Activated T-helper 1 cell treated with anti-CD3 and anti-CD28 coated beads, Interleukin-12 subunit alpha, Interleukin-12 subunit beta, Interleukin-2, Interleukin-4 antibody, amounts not matched to agents 30 ng/mL and 10 ng/mL and 1 ng/mL, durations not matched to agents 14 hours and 24 hours and 36 hours (primary cell): Measurements from ENCODE around the gene CUTA. TPM values are rescaled to one million over a fixed set of nuclear protein-coding genes. Genes with fewer than 3 reads are reported as not detected.
A peak's percentile ranks its signal among the peaks of the same experiment; 100 is the strongest.

Experiments used
- DNase-seq: peaks from one replicate; pipeline ENCODE4 v3.0.0; 2021; ENCODE audit warnings: low spot score
- H3K27ac Mint-ChIP-seq: one replicate; pipeline ENCODE4 v1.8.0; 2021; ENCODE audit warnings: mild to moderate bottlenecking, mixed read lengths
- H3K27me3 Mint-ChIP-seq: one replicate; pipeline ENCODE4 v1.8.0; 2022; ENCODE audit warnings: mild to moderate bottlenecking, moderate library complexity, mixed read lengths; ENCODE audit not compliant: insufficient read depth
- H3K36me3 Mint-ChIP-seq: one replicate; pipeline ENCODE4 v1.8.0; 2021; ENCODE audit warnings: low read depth, mixed read lengths
- H3K4me1 Mint-ChIP-seq: one replicate; pipeline ENCODE4 v1.8.0; 2021; ENCODE audit warnings: low read depth, mixed read lengths
- H3K4me3 Mint-ChIP-seq: one replicate; pipeline ENCODE4 v1.8.0; 2021; ENCODE audit warnings: mild to moderate bottlenecking, moderate library complexity, mixed read lengths
- H3K9me3 Mint-ChIP-seq: one replicate; pipeline ENCODE4 v1.8.0; 2021; ENCODE audit warnings: mixed read lengths
- intact Hi-C: fragments of 100-400 bp; cut with micrococcal nuclease; formaldehyde crosslinking; loops from one replicate; pipeline ENCODE4 v1.15.1; 2024
- total RNA-seq: library from RNA; stranded (reverse); gene quantifications from 2 replicates; pipeline ENCODE4 v1.2.3, GENCODE V29; 2022

CUTA gene
- total RNA-seq, result 131 and 137 TPM in 2 replicates

- no peaks in the 10 kb centered on the region for H3K9me3 Mint-ChIP-seq
- H3K36me3 Mint-ChIP-seq, result peaks cover 29% of the 10 kb centered on the region
- H3K27me3 Mint-ChIP-seq, result no peaks in the 10 kb centered on the region
- peak within 1 kb of the TSS; percentile 95 for H3K4me3 Mint-ChIP-seq
- peak; percentile 98 for DNase-seq
- intact Hi-C loops, result loop anchor here (1.0 to 10.0 kb wide), 12 partner anchors 8 to 1797 kb away; partner anchors contain the start of genes AGPAT1, BRD2, KIFC1 and LEMD2
- peaks cover 70% of the 10 kb centered on the region for H3K4me1 Mint-ChIP-seq
- H3K27ac Mint-ChIP-seq, result peak within 1 kb of the TSS; percentile 96
Measured at GRCh38 chr6:33417903-33418689, at the start of gene CUTA. Gene CUTA (minus strand): TSS chr6:33418107. CDS start chr6:33418000, 107 bp downstream.

GRCh38 chr6:33467091-33467490, 49.2 kb upstream of the CUTA start:
- no peaks in the 10 kb centered on the region for H3K36me3 Mint-ChIP-seq
- H3K4me1 Mint-ChIP-seq, result no peaks in the 10 kb centered on the region
- H3K27ac Mint-ChIP-seq, result no peak overlapping the region
- intact Hi-C loops, result no loop called here
- DNase-seq, result no peak
- H3K27me3 Mint-ChIP-seq, result peaks cover 8% of the 10 kb centered on the region
- no peak overlapping the region for H3K4me3 Mint-ChIP-seq
- no peaks in the 10 kb centered on the region for H3K9me3 Mint-ChIP-seq

- Mint-ChIP-seq H3K36me3 (no peaks in the 10 kb centered on the region), H3K27me3 (peaks cover 11% of the 10 kb centered on the region), H3K27ac (no peak overlapping the region), H3K9me3 (no peaks in the 10 kb centered on the region), H3K4me1 (no peaks in the 10 kb centered on the region), H3K4me3 (no peak overlapping the region)
- intact Hi-C loops, result no loop called here
- no peak for DNase-seq
Measured at GRCh38 chr6:33466075-33466735, 48.3 kb upstream of the CUTA start.

- no peak overlapping the region for H3K4me3 Mint-ChIP-seq
- peaks cover 24% of the 10 kb centered on the region for H3K4me1 Mint-ChIP-seq
- H3K27ac Mint-ChIP-seq, result no peak overlapping the region
- H3K9me3 Mint-ChIP-seq, result no peaks in the 10 kb centered on the region
- DNase-seq, result no peak
- H3K27me3 Mint-ChIP-seq, result peaks cover 11% of the 10 kb centered on the region
- peaks cover 25% of the 10 kb centered on the region for H3K36me3 Mint-ChIP-seq
- intact Hi-C loops, result loop anchor here (10.0 kb wide), 1 partner anchor 236 kb away; no protein-coding TSS in a partner anchor
Measured at GRCh38 chr6:33459226-33459625, 41.3 kb upstream of the CUTA start.

GRCh38 chr6:33458676-33459075, 40.8 kb upstream of the CUTA start:
- no peaks in the 10 kb centered on the region for H3K9me3 Mint-ChIP-seq
- H3K4me1 Mint-ChIP-seq, result peaks cover 27% of the 10 kb centered on the region
- peaks cover 27% of the 10 kb centered on the region for H3K36me3 Mint-ChIP-seq
- peaks cover 9% of the 10 kb centered on the region for H3K27me3 Mint-ChIP-seq
- H3K4me3 Mint-ChIP-seq, result no peak overlapping the region
- H3K27ac Mint-ChIP-seq, result no peak overlapping the region
- intact Hi-C loops, result loop anchor here (10.0 kb wide), 1 partner anchor 236 kb away; no protein-coding TSS in a partner anchor
- no peak for DNase-seq

- no peak for DNase-seq
- Mint-ChIP-seq H3K9me3 (no peaks in the 10 kb centered on the region), H3K4me1 (peaks cover 37% of the 10 kb centered on the region), H3K36me3 (peaks cover 29% of the 10 kb centered on the region), H3K27ac (no peak overlapping the region), H3K27me3 (no peaks in the 10 kb centered on the region), H3K4me3 (peak overlapping the region; percentile 95)
- intact Hi-C loops, result loop anchor here (10.0 kb wide), 1 partner anchor 239 kb away; no protein-coding TSS in a partner anchor
Measured at GRCh38 chr6:33456156-33456555, 38.2 kb upstream of the CUTA start.

GRCh38 chr6:33455051-33455450, 37.1 kb upstream of the CUTA start:
- intact Hi-C loops, result loop anchor here (2.0 to 10.0 kb wide), 2 partner anchors 166 to 240 kb away; partner anchors contain the start of gene ITPR3
- Mint-ChIP-seq H3K36me3 (peaks cover 29% of the 10 kb centered on the region), H3K4me1 (peaks cover 42% of the 10 kb centered on the region), H3K27me3 (no peaks in the 10 kb centered on the region), H3K27ac (peak overlapping the region; percentile 88), H3K9me3 (no peaks in the 10 kb centered on the region), H3K4me3 (peak overlapping the region; percentile 95)
- no peak for DNase-seq

GRCh38 chr6:33454009-33454946, 36.4 kb upstream of the CUTA start, which contains the start of gene ZBTB9:
Gene ZBTB9 (plus strand): TSS chr6:33454576. CDS start chr6:33455101, 525 bp downstream.
- Mint-ChIP-seq H3K4me1 (peaks cover 42% of the 10 kb centered on the region), H3K27ac (peak within 1 kb of the TSS; percentile 88), H3K36me3 (peaks cover 31% of the 10 kb centered on the region), H3K4me3 (peak within 1 kb of the TSS; percentile 95), H3K9me3 (no peaks in the 10 kb centered on the region), H3K27me3 (no peaks in the 10 kb centered on the region)
- peak; percentile 96 for DNase-seq
- intact Hi-C loops, result loop anchor here (1.0 to 10.0 kb wide), 13 partner anchors 23 to 257 kb away; partner anchors contain the start of genes BAK1, ITPR3, KIFC1 and PFDN6

GRCh38 chr6:33453393-33454008, 35.6 kb upstream of the CUTA start:
- intact Hi-C loops, result loop anchor here (1.0 to 10.0 kb wide), 13 partner anchors 22 to 258 kb away; partner anchors contain the start of genes BAK1, ITPR3, KIFC1 and PFDN6
- H3K27ac Mint-ChIP-seq, result peak overlapping the region; percentile 88
- no peaks in the 10 kb centered on the region for H3K9me3 Mint-ChIP-seq
- H3K36me3 Mint-ChIP-seq, result peaks cover 36% of the 10 kb centered on the region
- H3K27me3 Mint-ChIP-seq, result no peaks in the 10 kb centered on the region
- H3K4me1 Mint-ChIP-seq, result peaks cover 38% of the 10 kb centered on the region
- DNase-seq, result no peak
- peak overlapping the region; percentile 95 for H3K4me3 Mint-ChIP-seq

- intact Hi-C loops, result loop anchor here (10.0 kb wide), 1 partner anchor 242 kb away; no protein-coding TSS in a partner anchor
- Mint-ChIP-seq H3K36me3 (peaks cover 41% of the 10 kb centered on the region), H3K27ac (no peak overlapping the region), H3K4me1 (peaks cover 38% of the 10 kb centered on the region), H3K27me3 (no peaks in the 10 kb centered on the region), H3K4me3 (no peak overlapping the region), H3K9me3 (no peaks in the 10 kb centered on the region)
- no peak for DNase-seq
Measured at GRCh38 chr6:33452496-33452895, 34.6 kb upstream of the CUTA start.

- Mint-ChIP-seq H3K27ac (no peak overlapping the region), H3K9me3 (no peaks in the 10 kb centered on the region), H3K27me3 (no peaks in the 10 kb centered on the region), H3K4me3 (no peak overlapping the region), H3K4me1 (peaks cover 29% of the 10 kb centered on the region), H3K36me3 (peaks cover 40% of the 10 kb centered on the region)
- intact Hi-C loops, result loop anchor here (10.0 kb wide), 1 partner anchor 243 kb away; no protein-coding TSS in a partner anchor
- no peak for DNase-seq
Measured at GRCh38 chr6:33451606-33452005, 33.7 kb upstream of the CUTA start.
